ENCODE measurements around the gene ZNF729. TPM values are rescaled to one million over a fixed set of nuclear protein-coding genes. Genes with fewer than 3 reads are reported as not detected.
"Not testable (repeated sequence)": the region's sequence is repeated elsewhere in the genome, so short reads cannot be mapped to it uniquely, and the experiment has no call there.

ZNF729 gene
- not detected for polyA plus RNA-seq (ENCODE audit: insufficient read length)

- no peak for DNase-seq
Observed at GRCh38 chr19:22286151-22286810, at the start of gene ZNF729. Gene ZNF729 (plus strand): TSS chr19:22286441. CDS start chr19:22286526, 85 bp downstream.

GRCh38 chr19:22256856-22257255 is 29.4 kb upstream of the ZNF729 start:
- no peak for DNase-seq

- no peak for DNase-seq
Observed at GRCh38 chr19:22257381-22257780, 28.9 kb upstream of the ZNF729 start.

GRCh38 chr19:22257916-22258315 is 28.3 kb upstream of the ZNF729 start:
- DNase-seq = no peak

GRCh38 chr19:22260499-22260898 is 25.7 kb upstream of the ZNF729 start:
- DNase-seq = no peak

- no peak for DNase-seq
Observed at GRCh38 chr19:22261596-22261995, 24.6 kb upstream of the ZNF729 start.

- no peak for DNase-seq
Observed at GRCh38 chr19:22263121-22263520, 23.1 kb upstream of the ZNF729 start.

- DNase-seq = not testable (repeated sequence)
Observed at GRCh38 chr19:22321554-22321953, 35.3 kb downstream of the ZNF729 start.

- DNase-seq = no peak
Observed at GRCh38 chr19:22326219-22326618, 40.0 kb downstream of the ZNF729 start.

GRCh38 chr19:22327321-22327720 is 41.1 kb downstream of the ZNF729 start:
- no peak for DNase-seq

GRCh38 chr19:22331521-22331920 is 45.3 kb downstream of the ZNF729 start:
- no peak for DNase-seq

- no peak for DNase-seq
Observed at GRCh38 chr19:22332924-22333323, 46.7 kb downstream of the ZNF729 start.

- DNase-seq = no peak
Observed at GRCh38 chr19:22335716-22336115, 49.5 kb downstream of the ZNF729 start.

GRCh38 chr19:22354665-22355064 is 68.4 kb downstream of the ZNF729 start:
- DNase-seq = no peak

Other genes starting within 250 kb of the ZNF729 start
- 0.96 TPM for gene ZNF257, start 234.0 kb upstream of the ZNF729 start, polyA plus RNA-seq (ENCODE audit: insufficient read length)
- gene ZNF676, start 89.5 kb upstream of the ZNF729 start, polyA plus RNA-seq (ENCODE audit: insufficient read length) = not detected
- not detected for gene ZNF98, start 135.9 kb downstream of the ZNF729 start, polyA plus RNA-seq (ENCODE audit: insufficient read length)